Measurements from ENCODE around the gene TBC1D22A. TPM values are rescaled to one million over a fixed set of nuclear protein-coding genes. Genes with fewer than 3 reads are reported as not detected.
"Not testable (repeated sequence)": the region's sequence is repeated elsewhere in the genome, so short reads cannot be mapped to it uniquely, and the experiment has no call there.

The TBC1D22A gene
- 10.7 and 12.2 TPM in 2 replicates for total RNA-seq (2014; rRNA removed; shearing (Covaris generic))
- polyA plus RNA-seq (2015; cell fraction: cytosol; rRNA removed), result 21.7 and 22.9 TPM in 2 replicates
- polyA plus RNA-seq (2015; cell fraction: nucleus; rRNA removed), result 18.1 and 18.8 TPM in 2 replicates

GRCh38 chr22:46762238-46763050, at the start of gene TBC1D22A:
TSS of gene TBC1D22A (plus strand) at chr22:46762650. CDS start at chr22:46762787, 137 bp downstream.
- DNase-seq (ENCODE audit: low read depth), result peak; percentile 90

GRCh38 chr22:46714550-46714949, 47.9 kb upstream of the TBC1D22A start:
- no peak for DNase-seq (ENCODE audit: low read depth)

- DNase-seq (ENCODE audit: low read depth), result no peak
Measured at GRCh38 chr22:46719921-46720320, 42.5 kb upstream of the TBC1D22A start.

DNA sequence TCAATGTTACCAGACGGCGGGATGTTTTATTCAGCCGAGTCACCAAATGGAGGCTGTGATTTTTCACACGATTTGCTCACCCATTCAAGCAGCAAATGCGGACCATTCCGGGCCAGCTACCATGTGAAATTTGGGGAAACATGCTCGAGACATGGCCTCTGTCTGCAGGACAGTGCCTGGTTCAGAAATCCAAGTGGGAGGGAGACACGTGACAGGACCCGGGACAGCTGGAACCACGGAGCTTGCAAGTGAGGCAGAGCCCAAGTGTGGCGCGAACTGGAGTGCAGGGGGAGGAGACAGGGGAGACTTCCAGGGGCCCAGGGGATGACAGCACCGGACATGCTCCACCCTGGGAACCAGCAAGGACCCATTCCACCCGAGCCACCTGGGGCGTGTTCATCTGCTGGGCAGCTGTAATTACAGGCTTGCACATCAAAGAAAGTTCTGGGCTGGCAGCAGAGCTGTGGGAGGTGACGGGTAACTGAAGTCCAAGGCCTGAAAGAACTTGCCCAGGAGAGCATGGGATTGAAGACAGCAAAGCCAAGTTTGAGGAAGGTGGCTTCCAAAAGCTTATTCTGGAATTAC, 40.9 kb upstream of the TBC1D22A start:
- no peak for DNase-seq (ENCODE audit: low read depth)

DNA sequence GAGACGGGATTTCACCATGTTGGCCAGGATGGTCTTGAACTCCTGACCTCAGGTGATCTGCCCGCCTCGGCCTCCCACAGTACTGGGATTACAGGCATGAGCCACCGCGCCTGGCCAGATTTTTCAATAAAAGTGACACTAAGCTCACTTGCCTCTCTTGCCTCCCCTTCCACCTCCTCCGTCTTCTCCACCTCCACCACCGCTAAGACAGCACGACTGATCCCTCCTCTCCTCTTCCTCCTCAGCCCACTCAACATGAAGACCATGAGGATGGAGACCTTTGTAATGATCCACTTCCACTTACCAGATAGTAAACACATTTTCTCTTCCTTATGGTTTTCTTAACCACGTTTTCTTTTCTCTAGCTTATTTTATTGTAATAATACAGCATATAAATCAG, 38.6 kb upstream of the TBC1D22A start:
- no peak for DNase-seq (ENCODE audit: low read depth)

DNA sequence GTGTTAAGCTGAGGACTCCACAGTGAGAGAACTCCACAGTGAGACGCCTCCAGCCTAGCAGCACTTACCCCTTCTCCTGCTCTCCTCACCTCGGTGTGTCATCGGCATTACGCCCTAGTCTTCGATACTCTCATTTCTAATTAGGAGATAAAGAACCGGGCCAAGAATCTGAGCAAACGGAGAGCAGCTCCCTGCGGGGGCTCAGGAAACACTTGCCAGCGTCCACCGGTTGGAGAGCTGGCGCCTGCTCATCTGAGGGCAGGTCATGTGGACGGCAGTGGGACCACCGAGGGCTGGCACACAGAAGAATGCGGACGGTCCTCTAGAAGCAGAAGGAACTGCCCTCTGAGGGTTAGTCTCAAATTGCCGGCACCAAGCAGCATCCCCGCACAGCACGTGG, 37.4 kb upstream of the TBC1D22A start:
- no peak for DNase-seq (ENCODE audit: low read depth)

- no peak for DNase-seq (ENCODE audit: low read depth)
Measured at GRCh38 chr22:46726066-46726985, 36.1 kb upstream of the TBC1D22A start.

DNA sequence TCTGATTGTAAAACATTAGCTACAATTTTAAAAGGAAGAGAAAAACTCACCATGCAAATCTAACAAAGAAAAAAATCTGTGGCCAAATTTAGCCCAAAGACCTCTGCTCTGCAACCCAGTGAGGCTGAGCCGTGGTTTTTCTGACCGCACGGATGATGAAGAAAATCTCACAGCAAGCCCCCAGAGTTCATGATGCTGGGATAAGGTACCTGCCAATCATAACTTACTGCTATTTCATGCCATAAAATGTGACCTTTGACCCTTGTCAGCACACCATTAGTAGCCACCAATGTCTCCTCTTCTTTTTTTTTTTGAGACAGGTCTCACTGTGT, 35.5 kb upstream of the TBC1D22A start:
- DNase-seq (ENCODE audit: low read depth), result no peak

DNA sequence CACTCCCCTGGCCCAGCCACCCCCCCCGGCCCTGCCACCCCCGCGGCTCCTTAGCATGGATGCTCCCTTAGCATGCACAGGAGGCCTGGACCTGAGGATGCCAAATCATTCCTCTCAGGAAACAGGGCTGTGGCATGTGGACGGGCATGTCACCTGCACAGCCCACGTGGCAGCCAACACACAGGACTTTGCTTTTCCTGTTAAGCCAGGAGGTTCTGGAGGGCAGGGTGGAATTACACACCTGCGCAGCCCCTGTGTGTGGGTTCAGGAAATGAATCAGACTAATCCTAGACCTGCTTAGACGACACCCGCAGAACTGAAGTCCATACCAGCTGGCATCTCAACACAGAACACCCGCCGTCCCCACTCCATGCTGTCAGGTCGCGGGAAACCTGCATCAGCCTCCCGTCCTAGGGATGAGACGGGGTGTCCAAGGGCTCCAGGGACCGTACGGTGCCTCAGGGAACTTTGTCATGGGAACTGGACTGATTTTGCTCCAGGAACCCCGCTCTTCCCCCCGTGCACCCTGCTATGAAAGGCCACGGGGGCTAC, 34.6 kb upstream of the TBC1D22A start:
- DNase-seq (ENCODE audit: low read depth), result no peak

DNA sequence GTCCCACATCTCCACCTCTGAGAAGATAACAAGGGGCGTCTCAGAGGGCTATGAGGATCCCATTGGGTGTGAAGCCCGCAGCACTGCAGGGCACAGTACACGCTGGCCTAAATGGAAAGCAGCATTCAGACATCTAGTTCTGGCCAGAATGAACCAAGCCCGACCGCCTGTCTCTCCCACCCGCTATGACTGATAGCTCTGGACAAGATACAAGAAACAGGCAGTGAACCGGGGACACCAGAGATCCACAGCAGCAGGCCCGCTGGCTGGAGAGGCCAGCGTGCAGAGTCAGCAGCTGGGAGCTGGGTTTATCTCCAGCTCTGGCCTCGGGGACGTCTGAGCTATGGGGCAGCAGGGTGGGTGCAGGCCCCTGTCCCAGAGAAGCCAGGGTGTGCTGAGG, 34.0 kb upstream of the TBC1D22A start:
- no peak for DNase-seq (ENCODE audit: low read depth)

- no peak for DNase-seq (ENCODE audit: low read depth)
Measured at GRCh38 chr22:46730568-46731245, 31.7 kb upstream of the TBC1D22A start.

GRCh38 chr22:46731246-46732040, 31.0 kb upstream of the TBC1D22A start:
- DNase-seq (ENCODE audit: low read depth), result no peak

GRCh38 chr22:46732041-46732379, 30.4 kb upstream of the TBC1D22A start:
- no peak for DNase-seq (ENCODE audit: low read depth)

DNA sequence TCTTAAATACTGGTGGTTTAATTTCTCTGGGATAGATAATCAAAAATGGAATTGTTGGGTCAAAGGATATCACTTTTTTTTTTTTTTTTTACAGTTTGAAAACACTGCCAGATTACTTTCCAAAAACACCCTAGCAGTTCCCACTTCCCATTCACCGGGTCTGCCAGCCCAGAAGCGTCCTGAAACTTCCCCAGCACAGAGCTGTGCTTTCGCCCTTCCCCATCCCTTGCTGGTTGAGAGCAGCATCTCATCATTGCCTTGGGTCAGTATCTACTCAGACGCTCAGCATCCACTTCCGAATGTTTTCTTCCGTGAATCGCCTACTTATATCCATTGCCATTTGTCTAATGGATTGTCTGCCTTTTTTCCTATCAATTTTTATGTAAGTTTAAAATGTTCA, 29.9 kb upstream of the TBC1D22A start:
- DNase-seq (ENCODE audit: low read depth), result no peak

GRCh38 chr22:46734213-46734722, 28.2 kb upstream of the TBC1D22A start:
- not testable (repeated sequence) for DNase-seq (ENCODE audit: low read depth)

DNA sequence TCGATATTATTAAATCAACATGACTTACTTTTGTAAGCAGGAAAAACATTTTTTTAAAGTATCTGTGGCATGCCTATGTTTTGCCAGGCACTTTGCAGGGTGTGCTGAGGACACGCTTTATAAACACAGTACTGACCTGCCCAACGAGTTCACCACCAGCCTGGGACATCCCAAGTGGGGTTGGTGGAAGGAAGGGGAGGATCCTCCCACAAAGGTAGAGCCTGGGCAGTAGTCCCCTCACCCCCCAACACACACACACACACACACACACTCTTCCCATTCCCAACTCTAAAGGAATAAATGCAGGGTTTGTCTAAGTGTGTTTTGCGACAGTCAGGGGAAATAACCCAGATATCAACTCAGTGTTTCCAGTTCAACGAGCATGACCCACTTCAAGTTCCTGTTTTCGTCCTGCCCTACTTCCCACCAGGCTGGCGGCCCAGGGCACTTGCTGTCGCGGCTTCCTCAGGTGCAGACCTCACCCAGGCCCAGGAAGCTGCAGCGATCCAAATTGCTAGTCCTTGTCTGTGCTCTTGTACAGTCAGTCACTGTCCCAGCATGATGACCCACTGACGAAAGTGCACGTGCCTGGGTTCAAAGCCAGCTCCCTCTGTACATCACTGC, 27.5 kb upstream of the TBC1D22A start:
- DNase-seq (ENCODE audit: low read depth), result no peak

DNA sequence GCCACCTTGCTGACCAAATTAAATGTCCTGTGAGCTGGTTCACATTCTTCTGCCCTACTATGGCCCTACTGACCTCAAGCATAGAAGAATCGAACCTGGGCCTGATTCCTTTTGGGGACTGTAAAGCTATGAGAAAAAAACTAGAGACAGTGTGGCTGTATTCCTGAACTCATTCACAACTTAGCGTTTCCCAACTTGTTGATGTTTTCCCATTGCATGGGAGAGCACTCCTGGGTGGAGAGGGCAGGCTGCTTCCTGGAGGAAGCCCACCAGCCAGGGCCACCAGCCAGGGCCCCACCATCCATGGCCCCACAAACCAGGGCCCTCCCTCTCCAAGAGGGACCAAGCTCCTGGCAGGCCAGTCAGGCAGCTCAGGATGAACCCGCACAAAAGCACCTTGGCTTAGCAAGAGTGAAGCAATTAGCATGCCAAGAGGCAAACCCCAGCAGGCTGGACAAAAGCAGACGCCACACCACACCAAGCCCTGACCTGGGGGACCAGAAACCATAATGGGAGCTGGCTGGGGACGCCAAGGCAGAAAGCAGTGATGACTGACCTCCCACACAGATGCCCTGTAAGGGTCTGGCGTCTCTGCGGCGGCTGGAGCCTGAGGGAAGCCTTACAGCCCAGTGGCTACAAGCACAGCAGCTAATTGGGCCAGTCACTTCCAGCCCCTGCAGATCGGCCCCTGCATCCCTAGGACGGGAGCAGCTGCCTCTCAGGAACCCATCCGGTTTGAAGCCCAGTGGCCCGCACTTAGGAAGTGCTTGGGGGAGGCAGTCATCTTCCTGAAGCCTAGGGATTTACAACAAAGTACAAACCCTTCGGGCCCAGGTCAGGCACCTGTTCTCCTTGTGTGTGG, 26.5 kb upstream of the TBC1D22A start:
- no peak for DNase-seq (ENCODE audit: low read depth)

GRCh38 chr22:46736705-46737104, 25.7 kb upstream of the TBC1D22A start:
- DNase-seq (ENCODE audit: low read depth), result no peak
